Measurements from ENCODE around the gene UBAP1L.

DNA sequence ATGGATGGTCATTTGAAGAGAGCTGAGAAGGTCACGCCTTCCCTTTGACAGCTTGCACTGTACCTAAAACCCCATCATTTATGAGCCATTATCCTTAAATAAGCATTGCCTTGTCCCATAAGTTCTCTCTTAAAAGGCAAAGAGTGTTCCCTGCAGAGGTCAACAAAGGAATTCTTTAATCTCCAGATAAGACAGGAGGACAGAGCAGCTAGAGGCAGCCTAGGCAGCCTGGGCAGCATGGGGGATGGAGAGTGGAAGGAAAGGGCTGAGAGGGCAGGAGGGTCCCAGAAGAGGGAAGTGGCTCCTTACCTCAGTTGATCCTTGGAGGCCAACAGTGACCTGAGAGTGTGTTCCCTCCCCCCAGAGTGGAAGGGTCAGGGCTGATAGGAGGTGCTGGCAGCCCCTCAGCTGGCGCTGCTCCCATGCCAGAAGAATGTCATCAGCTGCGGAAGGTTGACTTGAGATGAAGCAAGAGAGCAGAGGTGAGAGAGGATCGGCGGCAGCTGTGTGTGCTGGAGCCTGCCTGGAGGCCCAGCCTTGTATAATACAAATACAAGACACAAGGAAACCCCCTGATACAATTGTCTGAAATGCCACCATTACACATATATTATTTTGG is 25.7 kb downstream of the UBAP1L start:
- TF ChIP-seq, protein P1, sequence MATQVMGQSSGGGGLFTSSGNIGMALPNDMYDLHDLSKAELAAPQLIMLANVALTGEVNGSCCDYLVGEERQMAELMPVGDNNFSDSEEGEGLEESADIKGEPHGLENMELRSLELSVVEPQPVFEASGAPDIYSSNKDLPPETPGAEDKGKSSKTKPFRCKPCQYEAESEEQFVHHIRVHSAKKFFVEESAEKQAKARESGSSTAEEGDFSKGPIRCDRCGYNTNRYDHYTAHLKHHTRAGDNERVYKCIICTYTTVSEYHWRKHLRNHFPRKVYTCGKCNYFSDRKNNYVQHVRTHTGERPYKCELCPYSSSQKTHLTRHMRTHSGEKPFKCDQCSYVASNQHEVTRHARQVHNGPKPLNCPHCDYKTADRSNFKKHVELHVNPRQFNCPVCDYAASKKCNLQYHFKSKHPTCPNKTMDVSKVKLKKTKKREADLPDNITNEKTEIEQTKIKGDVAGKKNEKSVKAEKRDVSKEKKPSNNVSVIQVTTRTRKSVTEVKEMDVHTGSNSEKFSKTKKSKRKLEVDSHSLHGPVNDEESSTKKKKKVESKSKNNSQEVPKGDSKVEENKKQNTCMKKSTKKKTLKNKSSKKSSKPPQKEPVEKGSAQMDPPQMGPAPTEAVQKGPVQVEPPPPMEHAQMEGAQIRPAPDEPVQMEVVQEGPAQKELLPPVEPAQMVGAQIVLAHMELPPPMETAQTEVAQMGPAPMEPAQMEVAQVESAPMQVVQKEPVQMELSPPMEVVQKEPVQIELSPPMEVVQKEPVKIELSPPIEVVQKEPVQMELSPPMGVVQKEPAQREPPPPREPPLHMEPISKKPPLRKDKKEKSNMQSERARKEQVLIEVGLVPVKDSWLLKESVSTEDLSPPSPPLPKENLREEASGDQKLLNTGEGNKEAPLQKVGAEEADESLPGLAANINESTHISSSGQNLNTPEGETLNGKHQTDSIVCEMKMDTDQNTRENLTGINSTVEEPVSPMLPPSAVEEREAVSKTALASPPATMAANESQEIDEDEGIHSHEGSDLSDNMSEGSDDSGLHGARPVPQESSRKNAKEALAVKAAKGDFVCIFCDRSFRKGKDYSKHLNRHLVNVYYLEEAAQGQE (IDR thresholded peaks at IDR 0.05; ENCODE audit: low read depth) = no peak
- TF ChIP-seq TAF1 (IDR thresholded peaks at IDR 0.05; ENCODE audit: low read depth) = no peak
- no peak for TF ChIP-seq FOXM1 (IDR thresholded peaks at IDR 0.05; ENCODE audit: borderline replicate concordance, low read depth)
- no peak for TF ChIP-seq CEBPB (IDR thresholded peaks at IDR 0.05)
- TF ChIP-seq TCF12 (IDR thresholded peaks at IDR 0.05; ENCODE audit: low read depth) = no peak
- no peak for TF ChIP-seq NFIC (IDR thresholded peaks at IDR 0.05)
- no peak for TF ChIP-seq EGR1 (IDR thresholded peaks at IDR 0.05)
- TF ChIP-seq YY1 (IDR thresholded peaks at IDR 0.05; ENCODE audit: low read depth) = no peak
- TF ChIP-seq EP300 (IDR thresholded peaks at IDR 0.05; ENCODE audit: borderline replicate concordance) = no peak
- TF ChIP-seq CREB1 (IDR thresholded peaks at IDR 0.05; ENCODE audit: low read depth) = no peak
- TF ChIP-seq, protein P2, sequence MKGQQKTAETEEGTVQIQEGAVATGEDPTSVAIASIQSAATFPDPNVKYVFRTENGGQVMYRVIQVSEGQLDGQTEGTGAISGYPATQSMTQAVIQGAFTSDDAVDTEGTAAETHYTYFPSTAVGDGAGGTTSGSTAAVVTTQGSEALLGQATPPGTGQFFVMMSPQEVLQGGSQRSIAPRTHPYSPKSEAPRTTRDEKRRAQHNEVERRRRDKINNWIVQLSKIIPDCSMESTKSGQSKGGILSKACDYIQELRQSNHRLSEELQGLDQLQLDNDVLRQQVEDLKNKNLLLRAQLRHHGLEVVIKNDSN (IDR thresholded peaks at IDR 0.05) = no peak
